Measurements from ENCODE around the gene CHIC2. TPM values are rescaled to one million over a fixed set of nuclear protein-coding genes. Genes with fewer than 3 reads are reported as not detected.

Gene CHIC2
- total RNA-seq, 2 experiments from 2014 or later, result 30.4 to 38.6 TPM

DNA sequence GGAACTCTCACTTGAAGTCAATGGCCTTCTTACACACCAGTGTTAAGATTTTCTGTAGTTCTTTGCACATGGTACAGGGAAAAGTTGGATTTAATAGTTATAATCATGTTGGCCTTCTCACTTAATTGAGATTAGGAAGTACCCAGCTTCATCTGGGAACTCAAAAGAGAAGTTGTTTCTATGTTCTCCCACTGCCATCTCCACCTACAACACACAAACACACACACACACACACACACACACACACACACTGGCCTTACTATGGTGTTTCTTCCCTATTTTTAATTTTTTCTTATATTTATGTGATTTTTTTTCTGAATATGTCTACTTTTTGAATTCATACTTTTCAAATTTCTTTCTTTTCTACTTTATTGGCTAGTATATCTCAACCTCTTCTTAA is 10.0 kb upstream of the CHIC2 start:
- POLR2A ChIA-PET, result interaction anchor here (0.6 to 3.9 kb wide), 3 partner anchors 8 to 222 kb away, joined by 4 to 20 read pairs (median 8); no protein-coding TSS in a partner anchor
- Histone ChIP-seq H3K9me2 (ENCODE audit: insufficient read depth, low read length) (no peaks in the 10 kb centered on the region), H3K4me1 (ENCODE audit: insufficient read depth, low read length, poor library complexity, severe bottlenecking) (no peaks in the 10 kb centered on the region), H4K20me1 (ENCODE audit: insufficient read depth, low read length) (no peaks in the 10 kb centered on the region), H3K36me3 (ENCODE audit: insufficient read depth, low read length) (no peaks in the 10 kb centered on the region), H3K4me3 (ENCODE audit: low read depth, low read length, poor library complexity, severe bottlenecking) (no peak overlapping the region), H2AFZ (ENCODE audit: low read length) (no peak overlapping the region), H3K9me3 (ENCODE audit: low read length) (no peaks in the 10 kb centered on the region), H3K27ac (ENCODE audit: low read depth, low read length, poor library complexity, severe bottlenecking) (no peak overlapping the region), H3K79me2 (ENCODE audit: insufficient read depth, low read depth, low read length) (no peaks in the 10 kb centered on the region), H3K4me2 (ENCODE audit: low read length) (no peak overlapping the region)
- no peak for DNase-seq (ENCODE audit: low spot score)
- CTCF ChIA-PET (ENCODE audit: unreplicated experiment), result no interaction called here
- BruUV-seq (replicated peaks), result no TSS peak
- intact Hi-C loops (cut with micrococcal nuclease; ENCODE audit: unreplicated experiment), result no loop called here
- no peak for TF ChIP-seq EZH2phosphoT487 (IDR thresholded peaks at IDR 0.05; ENCODE audit: borderline replicate concordance, low read depth, low read length)
- TF ChIP-seq, protein P1, sequence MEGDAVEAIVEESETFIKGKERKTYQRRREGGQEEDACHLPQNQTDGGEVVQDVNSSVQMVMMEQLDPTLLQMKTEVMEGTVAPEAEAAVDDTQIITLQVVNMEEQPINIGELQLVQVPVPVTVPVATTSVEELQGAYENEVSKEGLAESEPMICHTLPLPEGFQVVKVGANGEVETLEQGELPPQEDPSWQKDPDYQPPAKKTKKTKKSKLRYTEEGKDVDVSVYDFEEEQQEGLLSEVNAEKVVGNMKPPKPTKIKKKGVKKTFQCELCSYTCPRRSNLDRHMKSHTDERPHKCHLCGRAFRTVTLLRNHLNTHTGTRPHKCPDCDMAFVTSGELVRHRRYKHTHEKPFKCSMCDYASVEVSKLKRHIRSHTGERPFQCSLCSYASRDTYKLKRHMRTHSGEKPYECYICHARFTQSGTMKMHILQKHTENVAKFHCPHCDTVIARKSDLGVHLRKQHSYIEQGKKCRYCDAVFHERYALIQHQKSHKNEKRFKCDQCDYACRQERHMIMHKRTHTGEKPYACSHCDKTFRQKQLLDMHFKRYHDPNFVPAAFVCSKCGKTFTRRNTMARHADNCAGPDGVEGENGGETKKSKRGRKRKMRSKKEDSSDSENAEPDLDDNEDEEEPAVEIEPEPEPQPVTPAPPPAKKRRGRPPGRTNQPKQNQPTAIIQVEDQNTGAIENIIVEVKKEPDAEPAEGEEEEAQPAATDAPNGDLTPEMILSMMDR (conservative IDR thresholded peaks at IDR 0.05; ENCODE audit: low read length), result no peak

DNA sequence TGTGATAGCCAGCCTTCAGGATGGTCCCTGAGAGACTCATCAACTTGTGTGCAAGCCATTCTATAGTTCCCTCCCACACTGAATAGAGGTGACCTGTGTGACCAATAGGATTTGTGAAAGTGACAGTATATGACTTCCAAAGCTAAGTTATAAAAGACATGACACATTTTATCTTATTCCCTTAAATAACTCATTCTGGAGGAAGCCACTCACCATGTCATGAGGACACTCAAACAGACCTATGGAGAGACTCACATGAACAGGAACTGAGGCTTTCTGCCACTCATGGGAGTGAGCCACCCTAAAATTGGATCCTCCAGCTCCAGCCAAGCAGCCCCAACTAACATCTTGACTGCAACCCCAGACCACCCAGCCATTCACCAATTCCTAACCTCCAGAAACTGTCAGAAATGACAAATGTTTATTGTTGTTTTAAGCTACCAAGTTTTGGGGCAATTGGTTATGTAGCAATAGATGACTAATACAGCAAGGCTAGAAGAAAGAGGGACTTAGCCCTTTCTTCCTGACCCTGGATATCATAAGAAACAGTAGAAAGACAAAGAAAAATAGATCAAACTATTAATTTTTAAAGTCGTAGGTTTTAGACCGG is 9.0 kb upstream of the CHIC2 start:
- Histone ChIP-seq H3K9me3 (ENCODE audit: low read length) (no peaks in the 10 kb centered on the region), H3K36me3 (ENCODE audit: insufficient read depth, low read length) (no peaks in the 10 kb centered on the region), H3K4me3 (ENCODE audit: low read depth, low read length, poor library complexity, severe bottlenecking) (no peak overlapping the region), H4K20me1 (ENCODE audit: insufficient read depth, low read length) (no peaks in the 10 kb centered on the region), H3K79me2 (ENCODE audit: insufficient read depth, low read depth, low read length) (no peaks in the 10 kb centered on the region), H3K27ac (ENCODE audit: low read depth, low read length, poor library complexity, severe bottlenecking) (no peak overlapping the region), H3K4me2 (ENCODE audit: low read length) (no peak overlapping the region), H3K4me1 (ENCODE audit: insufficient read depth, low read length, poor library complexity, severe bottlenecking) (no peaks in the 10 kb centered on the region), H2AFZ (ENCODE audit: low read length) (no peak overlapping the region), H3K9me2 (ENCODE audit: insufficient read depth, low read length) (no peaks in the 10 kb centered on the region)
- CTCF ChIA-PET (ENCODE audit: unreplicated experiment), result no interaction called here
- POLR2A ChIA-PET, result interaction anchor here (1.0 kb wide), 1 partner anchor 18 kb away, joined by 4 read pairs; no protein-coding TSS in a partner anchor
- no TSS peak for BruUV-seq (replicated peaks)
- no peak for TF ChIP-seq EZH2phosphoT487 (IDR thresholded peaks at IDR 0.05; ENCODE audit: borderline replicate concordance, low read depth, low read length)
- TF ChIP-seq, protein P1 (conservative IDR thresholded peaks at IDR 0.05; ENCODE audit: low read length), result no peak
- intact Hi-C loops (cut with micrococcal nuclease; ENCODE audit: unreplicated experiment), result no loop called here
- DNase-seq (ENCODE audit: low spot score), result no peak

DNA sequence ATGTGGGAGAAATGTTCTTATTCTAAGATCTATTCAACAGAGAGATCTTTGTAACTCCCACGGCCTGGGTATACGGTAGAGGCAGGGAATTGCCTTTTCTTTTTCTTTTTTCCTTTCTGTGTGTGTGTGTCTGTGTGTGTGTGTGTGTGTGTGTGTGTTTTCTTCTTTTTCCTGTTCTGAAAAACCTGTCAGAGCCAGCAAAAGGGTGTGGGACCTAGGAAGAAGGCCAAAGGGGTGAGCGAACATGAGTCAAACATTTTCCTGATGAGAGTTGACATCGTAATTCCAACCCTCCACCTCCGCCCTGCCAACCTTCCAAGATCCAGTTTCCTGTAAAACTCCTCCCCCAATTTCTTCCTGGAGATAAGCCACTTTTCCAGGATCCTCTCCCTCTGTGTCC is 2.8 kb upstream of the CHIC2 start:
- Histone ChIP-seq H3K4me1 (ENCODE audit: insufficient read depth, low read length, poor library complexity, severe bottlenecking) (peaks cover 29% of the 10 kb centered on the region), H3K27ac (ENCODE audit: low read depth, low read length, poor library complexity, severe bottlenecking) (no peak overlapping the region), H4K20me1 (ENCODE audit: insufficient read depth, low read length) (peaks cover 14% of the 10 kb centered on the region), H3K79me2 (ENCODE audit: insufficient read depth, low read depth, low read length) (peaks cover 21% of the 10 kb centered on the region), H3K4me3 (ENCODE audit: low read depth, low read length, poor library complexity, severe bottlenecking) (no peak overlapping the region), H3K36me3 (ENCODE audit: insufficient read depth, low read length) (peaks cover 8% of the 10 kb centered on the region), H3K9me2 (ENCODE audit: insufficient read depth, low read length) (no peaks in the 10 kb centered on the region), H2AFZ (ENCODE audit: low read length) (0 out of 2 replicates have a peak overlapping the region, but pooled peaks have one; percentile 84), H3K4me2 (ENCODE audit: low read length) (no peak overlapping the region), H3K9me3 (ENCODE audit: low read length) (no peaks in the 10 kb centered on the region)
- ChIA-PET CTCF (ENCODE audit: unreplicated experiment) (no interaction called here), POLR2A (interaction anchor here (0.9 to 2.4 kb wide), 4 partner anchors 8 to 18 kb away, joined by 3 to 8 read pairs (median 5); no protein-coding TSS in a partner anchor)
- no TSS peak for BruUV-seq (replicated peaks)
- TF ChIP-seq EZH2phosphoT487 (IDR thresholded peaks at IDR 0.05; ENCODE audit: borderline replicate concordance, low read depth, low read length), result no peak
- TF ChIP-seq, protein P1 (conservative IDR thresholded peaks at IDR 0.05; ENCODE audit: low read length), result no peak
- intact Hi-C loops (cut with micrococcal nuclease; ENCODE audit: unreplicated experiment), result loop anchor here (10.0 kb wide), 1 partner anchor 322 kb away; no protein-coding TSS in a partner anchor
- no peak for DNase-seq (ENCODE audit: low spot score)
